H9 (cell line): ENCODE data around the gene SH3PXD2B. TPM values are rescaled to one million over a fixed set of nuclear protein-coding genes. Genes with fewer than 3 reads are reported as not detected.

Experiments
- DNase-seq: peaks from one replicate; pipeline ENCODE4 v3.0.0-alpha.2; 2017
- H2AFZ ChIP-seq: one replicate; pipeline ENCODE4 v1.6.1; 2013; ENCODE audit warnings: mild to moderate bottlenecking, low read length, control low read depth, moderate library complexity
- H2AK5ac ChIP-seq: 2 replicates; pipeline ENCODE4 v1.6.1; 2013; ENCODE audit warnings: low read length, control low read depth, mixed read lengths; ENCODE audit not compliant: insufficient read length
- H2BK120ac ChIP-seq: one replicate; pipeline ENCODE4 v1.6.1; 2013; ENCODE audit warnings: low read depth, mild to moderate bottlenecking, low read length, control low read depth, inconsistent platforms; ENCODE audit not compliant: poor library complexity, severe bottlenecking
- H2BK12ac ChIP-seq: 2 replicates; pipeline ENCODE4 v1.6.1; 2013; ENCODE audit warnings: low read length, control low read depth, mixed read lengths, low read depth; ENCODE audit not compliant: insufficient read length
- H2BK15ac ChIP-seq: 2 replicates; pipeline ENCODE4 v1.6.1; 2013; ENCODE audit warnings: low read depth, low read length, control low read depth
- H2BK20ac ChIP-seq: one replicate; pipeline ENCODE4 v1.6.1; 2013; ENCODE audit warnings: low read depth, mild to moderate bottlenecking, low read length, control low read depth, inconsistent platforms; ENCODE audit not compliant: poor library complexity, severe bottlenecking
- H2BK5ac ChIP-seq: 2 replicates; pipeline ENCODE4 v1.6.1; 2013; ENCODE audit warnings: low read length, control low read depth, mixed read lengths; ENCODE audit not compliant: insufficient read length
- H3K14ac ChIP-seq: 2 replicates; pipeline ENCODE4 v1.6.1; 2013; ENCODE audit warnings: low read length, control low read depth; ENCODE audit not compliant: insufficient read depth
- H3K18ac ChIP-seq: 2 replicates; pipeline ENCODE4 v1.6.1; 2013; ENCODE audit warnings: low read depth, mild to moderate bottlenecking, mixed read lengths, low read length, control low read depth; ENCODE audit not compliant: insufficient read length
- H3K23ac ChIP-seq: 2 replicates; pipeline ENCODE4 v1.6.1; 2013; ENCODE audit warnings: low read length, control low read depth, mixed read lengths, low read depth; ENCODE audit not compliant: insufficient read length
- H3K23me2 ChIP-seq: 2 replicates; pipeline ENCODE4 v1.6.1; 2013; ENCODE audit warnings: low read depth, mild to moderate bottlenecking, mixed read lengths, low read length, control low read depth; ENCODE audit not compliant: insufficient read length, poor library complexity, severe bottlenecking
- H3K27ac ChIP-seq: 2 replicates; pipeline ENCODE4 v1.5.1; 2013; ENCODE audit warnings: low read length, control low read depth, mixed read lengths, low read depth; ENCODE audit not compliant: insufficient read length
- H3K27me3 ChIP-seq: 2 replicates; pipeline ENCODE4 v1.6.1; 2013; ENCODE audit warnings: low read length, control low read depth, inconsistent platforms; ENCODE audit not compliant: insufficient read depth
- H3K4ac ChIP-seq: 2 replicates; pipeline ENCODE4 v1.6.1; 2013; ENCODE audit warnings: low read depth, mild to moderate bottlenecking, control low read depth, inconsistent platforms, low read length, moderate library complexity
- H3K4me1 ChIP-seq: 2 replicates; pipeline ENCODE4 v1.6.1; 2013; ENCODE audit warnings: low read length, control low read depth, inconsistent platforms; ENCODE audit not compliant: insufficient read depth
- H3K4me2 ChIP-seq: 2 replicates; pipeline ENCODE4 v1.6.1; 2013; ENCODE audit warnings: low read length, control low read depth, mixed read lengths; ENCODE audit not compliant: insufficient read length, insufficient read depth
- H3K56ac ChIP-seq: 2 replicates; pipeline ENCODE4 v1.6.1; 2013; ENCODE audit warnings: low read depth, mild to moderate bottlenecking, mixed read lengths, low read length, control low read depth; ENCODE audit not compliant: insufficient read length
- H3K79me1 ChIP-seq: 2 replicates; pipeline ENCODE4 v1.6.1; 2013; ENCODE audit warnings: low read depth, mild to moderate bottlenecking, moderate library complexity, low read length, control low read depth, inconsistent platforms; ENCODE audit not compliant: insufficient read depth, poor library complexity, severe bottlenecking
- H3K79me2 ChIP-seq: 2 replicates; pipeline ENCODE4 v1.6.1; 2013; ENCODE audit warnings: low read length, control low read depth, inconsistent platforms; ENCODE audit not compliant: insufficient read depth
- H3K9ac ChIP-seq: 2 replicates; pipeline ENCODE4 v1.6.1; 2013; ENCODE audit warnings: low read length, control low read depth, mixed read lengths; ENCODE audit not compliant: insufficient read length; ENCODE audit errors: extremely low read depth
- H3K9me3 ChIP-seq: one replicate; pipeline ENCODE4 v1.6.1; 2013; ENCODE audit warnings: low read depth, low read length, inconsistent platforms; ENCODE audit not compliant: control insufficient read depth
- H3T11ph ChIP-seq: one replicate; pipeline ENCODE4 v1.6.1; 2013; ENCODE audit warnings: mild to moderate bottlenecking, low read length, control low read depth, inconsistent platforms
- H4K20me1 ChIP-seq: one replicate; pipeline ENCODE4 v1.6.1; 2013; ENCODE audit not compliant: control insufficient read depth, insufficient read length, insufficient read depth
- H4K5ac ChIP-seq: 2 replicates; pipeline ENCODE4 v1.6.1; 2013; ENCODE audit warnings: low read depth, mild to moderate bottlenecking, mixed read lengths, low read length, control low read depth; ENCODE audit not compliant: insufficient read length
- H4K8ac ChIP-seq: replicated peaks from 2 replicates; pipeline ENCODE4 v1.6.1; 2013; ENCODE audit warnings: low read length, control low read depth, mixed read lengths, low read depth; ENCODE audit not compliant: insufficient read length
- H4K91ac ChIP-seq: 2 replicates; pipeline ENCODE4 v1.6.1; 2013; ENCODE audit warnings: low read depth, mild to moderate bottlenecking, moderate library complexity, mixed read lengths, low read length, control low read depth; ENCODE audit not compliant: insufficient read length
- H3K27ac Mint-ChIP-seq, 3 experiments: 2 replicates in 2 of 3; 3 replicates in 1 of 3; pipeline ENCODE4 v1.8.0; 2020 to 2021; ENCODE audit warnings: mixed read lengths in 3 of 3, mild to moderate bottlenecking in 1 of 3, moderate library complexity in 1 of 3
- H3K27me3 Mint-ChIP-seq: 2 replicates; pipeline ENCODE4 v1.8.0; 2021; ENCODE audit warnings: low read depth, mild to moderate bottlenecking, moderate library complexity, mixed read lengths
- H3K36me3 Mint-ChIP-seq, 3 experiments: 2 replicates in 2 of 3; 3 replicates in 1 of 3; pipeline ENCODE4 v1.8.0; 2020 to 2021; ENCODE audit warnings: low read depth in 3 of 3, mixed read lengths in 3 of 3; ENCODE audit not compliant: insufficient read depth in 1 of 3
- H3K4me1 Mint-ChIP-seq, 2 experiments: 2 replicates each; pipeline ENCODE4 v1.8.0; 2020; ENCODE audit warnings: mixed read lengths in 2 of 2
- H3K4me3 Mint-ChIP-seq, 2 experiments: 2 replicates in 1 of 2; 3 replicates in 1 of 2; pipeline ENCODE4 v1.8.0; 2020 to 2021; ENCODE audit warnings: mild to moderate bottlenecking in 2 of 2, mixed read lengths in 2 of 2, moderate library complexity in 1 of 2
- H3K9me3 Mint-ChIP-seq, 2 experiments: 2 replicates in 1 of 2; 3 replicates in 1 of 2; pipeline ENCODE4 v1.8.0; 2020; ENCODE audit warnings: mild to moderate bottlenecking in 2 of 2, mixed read lengths in 2 of 2, moderate library complexity in 1 of 2
- CTCF ChIP-seq: fragments of 200-600 bp; sonication (generic); conservative IDR thresholded peaks from 3 replicates; pipeline ENCODE4 v1.8.0; 2021; ENCODE audit warnings: antibody characterized with exemption, mild to moderate bottlenecking
- whole genome bisulfite sequencing: extraction: QIAGEN DNeasy Blood & Tissue Kit; methylation state at CpG from one replicate; pipeline ENCODE4 v1.1.7; 2013; ENCODE audit warnings: missing lambda C conversion rate, low lambda C conversion rate, mixed read lengths; ENCODE audit not compliant: insufficient read length; ENCODE audit errors: extremely low coverage; 5-methylcytosine and 5-hydroxymethylcytosine counted together
- total RNA-seq: library from RNA; stranded (reverse); gene quantifications from 2 replicates; pipeline ENCODE4 v1.2.1, GENCODE V29; 2021

The SH3PXD2B gene
- total RNA-seq, 1 experiment from 2014 or later, result 49.0 TPM

DNA sequence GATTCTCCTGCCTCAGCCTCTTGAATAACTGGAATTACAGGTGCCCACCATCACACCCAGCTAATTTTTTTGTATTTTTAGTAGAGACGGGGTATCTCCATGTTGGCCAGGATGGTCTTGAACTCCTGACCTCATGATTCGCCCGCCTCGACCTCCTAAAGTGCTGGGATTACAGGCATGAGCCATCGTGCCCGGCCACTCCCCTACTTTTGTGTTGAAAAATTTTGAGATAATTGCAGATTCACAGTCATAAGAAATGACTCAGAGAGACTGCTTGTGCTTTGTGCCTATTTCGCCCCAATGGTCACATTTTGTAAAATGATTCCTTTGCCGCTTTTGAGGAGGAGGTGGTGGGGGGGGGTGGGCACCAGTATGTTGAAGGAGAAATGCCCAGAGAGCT is 48.1 kb upstream of the SH3PXD2B start:
- no peaks in the 10 kb centered on the region for H3K79me2 ChIP-seq
- H3K4me3 Mint-ChIP-seq, result no peak overlapping the region
- no peak overlapping the region for H3K4ac ChIP-seq
- H2AFZ ChIP-seq, result no peak overlapping the region
- H4K91ac ChIP-seq, result no peak overlapping the region
- no peak overlapping the region for H3T11ph ChIP-seq
- no peaks in the 10 kb centered on the region for H3K27me3 ChIP-seq
- H3K27ac Mint-ChIP-seq, result no peak overlapping the region
- no peak overlapping the region for H2AK5ac ChIP-seq
- no peak overlapping the region for H2BK120ac ChIP-seq
- H3K56ac ChIP-seq, result no peak overlapping the region
- no peak overlapping the region for H2BK5ac ChIP-seq
- no peak overlapping the region for H2BK20ac ChIP-seq
- no CpG with 5 or more reads among the region's 8 CpGs for WGBS
- H3K9me3 ChIP-seq, result no peaks in the 10 kb centered on the region
- no peak overlapping the region for H2BK12ac ChIP-seq
- H4K20me1 ChIP-seq, result no peaks in the 10 kb centered on the region
- no peaks in the 10 kb centered on the region for H3K4me1 ChIP-seq
- H3K36me3 Mint-ChIP-seq, result no peaks in the 10 kb centered on the region
- H3K23ac ChIP-seq, result no peak overlapping the region
- H4K5ac ChIP-seq, result no peak overlapping the region
- H3K27me3 Mint-ChIP-seq, result peaks cover 15% of the 10 kb centered on the region
- no peak overlapping the region for H3K9ac ChIP-seq
- H3K23me2 ChIP-seq, result no peaks in the 10 kb centered on the region
- H3K18ac ChIP-seq, result no peak overlapping the region
- DNase-seq, result no peak
- H3K9me3 Mint-ChIP-seq, result no peaks in the 10 kb centered on the region
- no peak for TF ChIP-seq CTCF
- H3K4me2 ChIP-seq, result no peak overlapping the region
- H2BK15ac ChIP-seq, result no peak overlapping the region
- no peak overlapping the region for H4K8ac ChIP-seq
- H3K4me1 Mint-ChIP-seq, result peaks cover 0 to 11% of the 10 kb centered on the region in 2 experiments; a peak in 2 of 4 replicates
- no peaks in the 10 kb centered on the region for H3K79me1 ChIP-seq
- no peak overlapping the region for H3K14ac ChIP-seq
- no peak overlapping the region for H3K27ac ChIP-seq
